Measurements from ENCODE around the gene ZBTB7C.

DNA sequence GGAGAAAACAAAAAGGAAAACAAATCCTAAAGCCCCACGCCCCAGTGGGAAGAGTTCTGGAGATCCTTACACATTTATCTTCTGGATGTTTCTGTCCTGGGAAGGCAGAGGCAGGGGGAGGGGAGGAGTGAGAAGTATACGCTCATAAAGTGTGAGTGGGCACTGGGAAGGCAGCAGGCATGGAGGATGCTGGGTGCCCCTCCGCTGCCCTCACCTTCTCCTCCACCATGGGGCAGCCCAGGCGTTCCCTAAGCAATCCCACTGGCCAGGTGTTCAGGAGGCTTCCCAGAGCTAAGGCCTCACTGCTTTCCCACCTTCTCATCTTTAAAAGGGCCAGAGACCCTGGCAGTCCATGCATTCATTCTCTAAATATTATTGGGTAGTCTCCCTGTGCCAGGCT lies 366.8 kb downstream of the ZBTB7C start:
- TF ChIP-seq, protein P1, sequence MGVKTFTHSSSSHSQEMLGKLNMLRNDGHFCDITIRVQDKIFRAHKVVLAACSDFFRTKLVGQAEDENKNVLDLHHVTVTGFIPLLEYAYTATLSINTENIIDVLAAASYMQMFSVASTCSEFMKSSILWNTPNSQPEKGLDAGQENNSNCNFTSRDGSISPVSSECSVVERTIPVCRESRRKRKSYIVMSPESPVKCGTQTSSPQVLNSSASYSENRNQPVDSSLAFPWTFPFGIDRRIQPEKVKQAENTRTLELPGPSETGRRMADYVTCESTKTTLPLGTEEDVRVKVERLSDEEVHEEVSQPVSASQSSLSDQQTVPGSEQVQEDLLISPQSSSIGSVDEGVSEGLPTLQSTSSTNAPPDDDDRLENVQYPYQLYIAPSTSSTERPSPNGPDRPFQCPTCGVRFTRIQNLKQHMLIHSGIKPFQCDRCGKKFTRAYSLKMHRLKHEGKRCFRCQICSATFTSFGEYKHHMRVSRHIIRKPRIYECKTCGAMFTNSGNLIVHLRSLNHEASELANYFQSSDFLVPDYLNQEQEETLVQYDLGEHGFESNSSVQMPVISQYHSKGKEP (tag by site-specific recombination; IDR thresholded peaks at IDR 0.05) = no peak
- TF ChIP-seq, protein P2, sequence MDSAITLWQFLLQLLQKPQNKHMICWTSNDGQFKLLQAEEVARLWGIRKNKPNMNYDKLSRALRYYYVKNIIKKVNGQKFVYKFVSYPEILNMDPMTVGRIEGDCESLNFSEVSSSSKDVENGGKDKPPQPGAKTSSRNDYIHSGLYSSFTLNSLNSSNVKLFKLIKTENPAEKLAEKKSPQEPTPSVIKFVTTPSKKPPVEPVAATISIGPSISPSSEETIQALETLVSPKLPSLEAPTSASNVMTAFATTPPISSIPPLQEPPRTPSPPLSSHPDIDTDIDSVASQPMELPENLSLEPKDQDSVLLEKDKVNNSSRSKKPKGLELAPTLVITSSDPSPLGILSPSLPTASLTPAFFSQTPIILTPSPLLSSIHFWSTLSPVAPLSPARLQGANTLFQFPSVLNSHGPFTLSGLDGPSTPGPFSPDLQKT (IDR thresholded peaks at IDR 0.05; ENCODE audit: borderline replicate concordance, low read depth, low read length) = no peak
- TF ChIP-seq, protein P3, sequence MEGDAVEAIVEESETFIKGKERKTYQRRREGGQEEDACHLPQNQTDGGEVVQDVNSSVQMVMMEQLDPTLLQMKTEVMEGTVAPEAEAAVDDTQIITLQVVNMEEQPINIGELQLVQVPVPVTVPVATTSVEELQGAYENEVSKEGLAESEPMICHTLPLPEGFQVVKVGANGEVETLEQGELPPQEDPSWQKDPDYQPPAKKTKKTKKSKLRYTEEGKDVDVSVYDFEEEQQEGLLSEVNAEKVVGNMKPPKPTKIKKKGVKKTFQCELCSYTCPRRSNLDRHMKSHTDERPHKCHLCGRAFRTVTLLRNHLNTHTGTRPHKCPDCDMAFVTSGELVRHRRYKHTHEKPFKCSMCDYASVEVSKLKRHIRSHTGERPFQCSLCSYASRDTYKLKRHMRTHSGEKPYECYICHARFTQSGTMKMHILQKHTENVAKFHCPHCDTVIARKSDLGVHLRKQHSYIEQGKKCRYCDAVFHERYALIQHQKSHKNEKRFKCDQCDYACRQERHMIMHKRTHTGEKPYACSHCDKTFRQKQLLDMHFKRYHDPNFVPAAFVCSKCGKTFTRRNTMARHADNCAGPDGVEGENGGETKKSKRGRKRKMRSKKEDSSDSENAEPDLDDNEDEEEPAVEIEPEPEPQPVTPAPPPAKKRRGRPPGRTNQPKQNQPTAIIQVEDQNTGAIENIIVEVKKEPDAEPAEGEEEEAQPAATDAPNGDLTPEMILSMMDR (tag by site-specific recombination; IDR thresholded peaks at IDR 0.05) = no peak
- no peak for TF ChIP-seq ZNF391 (tag by site-specific recombination; IDR thresholded peaks at IDR 0.05; ENCODE audit: borderline replicate concordance, low read depth)
